Measurements from ENCODE around the gene BEND6.

BEND6 gene

GRCh38 chr6:57013521-57013926, 58.6 kb downstream of the BEND6 start:
- no peaks in the 10 kb centered on the region for H3K27me3 ChIP-seq (ENCODE audit: low read depth, low read length)
- H3K27ac ChIP-seq (ENCODE audit: low read length) = no peak overlapping the region
- H3K9me3 ChIP-seq (ENCODE audit: control insufficient read depth in 1 of 2, low read length in 2 of 2) = no peaks in the 10 kb centered on the region
- no peaks in the 10 kb centered on the region for H3K4me1 ChIP-seq (ENCODE audit: control insufficient read depth in 1 of 2, insufficient read depth in 2 of 2, low read length in 2 of 2)
- H3K36me3 ChIP-seq (ENCODE audit: control insufficient read depth in 1 of 2, insufficient read depth in 2 of 2, low read length in 2 of 2) = no peaks in the 10 kb centered on the region
- no peak overlapping the region for H3K4me3 ChIP-seq (ENCODE audit: low read depth in 1 of 2, low read length in 2 of 2)

GRCh38 chr6:57017069-57017468, 62.2 kb downstream of the BEND6 start:
- no peaks in the 10 kb centered on the region for H3K9me3 ChIP-seq (ENCODE audit: control insufficient read depth in 1 of 2, low read length in 2 of 2)
- no peaks in the 10 kb centered on the region for H3K27me3 ChIP-seq (ENCODE audit: low read depth, low read length)

GRCh38 chr6:57017841-57018240, 62.9 kb downstream of the BEND6 start:
- no peak overlapping the region for H3K27ac ChIP-seq (ENCODE audit: low read length)
- no peaks in the 10 kb centered on the region for H3K27me3 ChIP-seq (ENCODE audit: low read depth, low read length)
- no peaks in the 10 kb centered on the region for H3K36me3 ChIP-seq (ENCODE audit: control insufficient read depth in 1 of 2, insufficient read depth in 2 of 2, low read length in 2 of 2)
- H3K4me1 ChIP-seq (ENCODE audit: control insufficient read depth in 1 of 2, insufficient read depth in 2 of 2, low read length in 2 of 2) = no peaks in the 10 kb centered on the region
- no peaks in the 10 kb centered on the region for H3K9me3 ChIP-seq (ENCODE audit: control insufficient read depth in 1 of 2, low read length in 2 of 2)
- H3K4me3 ChIP-seq (ENCODE audit: low read depth in 1 of 2, low read length in 2 of 2) = no peak overlapping the region

More at GRCh38 chr6:57017069-57017468, 62.2 kb downstream of the BEND6 start:
- no peaks in the 10 kb centered on the region for H3K36me3 ChIP-seq (ENCODE audit: control insufficient read depth in 1 of 2, insufficient read depth in 2 of 2, low read length in 2 of 2)
- H3K4me3 ChIP-seq (ENCODE audit: low read depth in 1 of 2, low read length in 2 of 2) = no peak overlapping the region
- no peak overlapping the region for H3K27ac ChIP-seq (ENCODE audit: low read length)
- H3K4me1 ChIP-seq (ENCODE audit: control insufficient read depth in 1 of 2, insufficient read depth in 2 of 2, low read length in 2 of 2) = no peaks in the 10 kb centered on the region

- Histone ChIP-seq H3K4me3 (ENCODE audit: low read depth in 1 of 2, low read length in 2 of 2) (no peak overlapping the region), H3K27ac (ENCODE audit: low read length) (no peak overlapping the region), H3K9me3 (ENCODE audit: control insufficient read depth in 1 of 2, low read length in 2 of 2) (peaks cover 0 to 4% of the 10 kb centered on the region in 2 donors), H3K36me3 (ENCODE audit: control insufficient read depth in 1 of 2, insufficient read depth in 2 of 2, low read length in 2 of 2) (no peaks in the 10 kb centered on the region), H3K27me3 (ENCODE audit: low read depth, low read length) (no peaks in the 10 kb centered on the region), H3K4me1 (ENCODE audit: control insufficient read depth in 1 of 2, insufficient read depth in 2 of 2, low read length in 2 of 2) (no peaks in the 10 kb centered on the region)
Observed at GRCh38 chr6:57019434-57019833, 64.5 kb downstream of the BEND6 start.

GRCh38 chr6:57021086-57021720, 66.3 kb downstream of the BEND6 start:
- H3K9me3 ChIP-seq (ENCODE audit: control insufficient read depth in 1 of 2, low read length in 2 of 2) = peaks cover 8 to 16% of the 10 kb centered on the region in 2 donors
- H3K36me3 ChIP-seq (ENCODE audit: control insufficient read depth in 1 of 2, insufficient read depth in 2 of 2, low read length in 2 of 2) = no peaks in the 10 kb centered on the region
- H3K4me1 ChIP-seq (ENCODE audit: control insufficient read depth in 1 of 2, insufficient read depth in 2 of 2, low read length in 2 of 2) = no peaks in the 10 kb centered on the region
- no peak overlapping the region for H3K4me3 ChIP-seq (ENCODE audit: low read depth in 1 of 2, low read length in 2 of 2)
- H3K27me3 ChIP-seq (ENCODE audit: low read depth, low read length) = no peaks in the 10 kb centered on the region
- no peak overlapping the region for H3K27ac ChIP-seq (ENCODE audit: low read length)

- Histone ChIP-seq H3K4me3 (ENCODE audit: low read depth in 1 of 2, low read length in 2 of 2) (no peak overlapping the region), H3K27me3 (ENCODE audit: low read depth, low read length) (no peaks in the 10 kb centered on the region), H3K27ac (ENCODE audit: low read length) (no peak overlapping the region), H3K4me1 (ENCODE audit: control insufficient read depth in 1 of 2, insufficient read depth in 2 of 2, low read length in 2 of 2) (no peaks in the 10 kb centered on the region), H3K36me3 (ENCODE audit: control insufficient read depth in 1 of 2, insufficient read depth in 2 of 2, low read length in 2 of 2) (no peaks in the 10 kb centered on the region), H3K9me3 (ENCODE audit: control insufficient read depth in 1 of 2, low read length in 2 of 2) (peaks cover 8 to 16% of the 10 kb centered on the region in 2 donors)
Observed at GRCh38 chr6:57024321-57024720, 69.4 kb downstream of the BEND6 start.

- Histone ChIP-seq H3K9me3 (ENCODE audit: control insufficient read depth in 1 of 2, low read length in 2 of 2) (peaks cover 8 to 16% of the 10 kb centered on the region in 2 donors), H3K27me3 (ENCODE audit: low read depth, low read length) (no peaks in the 10 kb centered on the region), H3K4me3 (ENCODE audit: low read depth in 1 of 2, low read length in 2 of 2) (no peak overlapping the region), H3K36me3 (ENCODE audit: control insufficient read depth in 1 of 2, insufficient read depth in 2 of 2, low read length in 2 of 2) (no peaks in the 10 kb centered on the region), H3K4me1 (ENCODE audit: control insufficient read depth in 1 of 2, insufficient read depth in 2 of 2, low read length in 2 of 2) (no peaks in the 10 kb centered on the region), H3K27ac (ENCODE audit: low read length) (no peak overlapping the region)
Observed at GRCh38 chr6:57024775-57025174, 69.9 kb downstream of the BEND6 start.

GRCh38 chr6:57026001-57026400, 71.1 kb downstream of the BEND6 start:
- H3K36me3 ChIP-seq (ENCODE audit: control insufficient read depth in 1 of 2, insufficient read depth in 2 of 2, low read length in 2 of 2) = no peaks in the 10 kb centered on the region
- H3K27ac ChIP-seq (ENCODE audit: low read length) = no peak overlapping the region
- peaks cover 8 to 16% of the 10 kb centered on the region in 2 donors for H3K9me3 ChIP-seq (ENCODE audit: control insufficient read depth in 1 of 2, low read length in 2 of 2)
- H3K4me3 ChIP-seq (ENCODE audit: low read depth in 1 of 2, low read length in 2 of 2) = no peak overlapping the region
- H3K27me3 ChIP-seq (ENCODE audit: low read depth, low read length) = no peaks in the 10 kb centered on the region
- no peaks in the 10 kb centered on the region for H3K4me1 ChIP-seq (ENCODE audit: control insufficient read depth in 1 of 2, insufficient read depth in 2 of 2, low read length in 2 of 2)

GRCh38 chr6:57027301-57027700, 72.4 kb downstream of the BEND6 start:
- Histone ChIP-seq H3K4me1 (ENCODE audit: control insufficient read depth in 1 of 2, insufficient read depth in 2 of 2, low read length in 2 of 2) (no peaks in the 10 kb centered on the region), H3K27me3 (ENCODE audit: low read depth, low read length) (no peaks in the 10 kb centered on the region), H3K9me3 (ENCODE audit: control insufficient read depth in 1 of 2, low read length in 2 of 2) (peaks cover 8 to 16% of the 10 kb centered on the region in 2 donors), H3K4me3 (ENCODE audit: low read depth in 1 of 2, low read length in 2 of 2) (no peak overlapping the region), H3K36me3 (ENCODE audit: control insufficient read depth in 1 of 2, insufficient read depth in 2 of 2, low read length in 2 of 2) (no peaks in the 10 kb centered on the region), H3K27ac (ENCODE audit: low read length) (no peak overlapping the region)

GRCh38 chr6:57029213-57029612, 74.3 kb downstream of the BEND6 start:
- no peaks in the 10 kb centered on the region for H3K4me1 ChIP-seq (ENCODE audit: control insufficient read depth in 1 of 2, insufficient read depth in 2 of 2, low read length in 2 of 2)
- no peaks in the 10 kb centered on the region for H3K27me3 ChIP-seq (ENCODE audit: low read depth, low read length)
- peaks cover 8 to 14% of the 10 kb centered on the region in 2 donors for H3K9me3 ChIP-seq (ENCODE audit: control insufficient read depth in 1 of 2, low read length in 2 of 2)
- no peaks in the 10 kb centered on the region for H3K36me3 ChIP-seq (ENCODE audit: control insufficient read depth in 1 of 2, insufficient read depth in 2 of 2, low read length in 2 of 2)
- H3K27ac ChIP-seq (ENCODE audit: low read length) = no peak overlapping the region
- no peak overlapping the region for H3K4me3 ChIP-seq (ENCODE audit: low read depth in 1 of 2, low read length in 2 of 2)

GRCh38 chr6:57033228-57033627, 78.3 kb downstream of the BEND6 start:
- no peak overlapping the region for H3K27ac ChIP-seq (ENCODE audit: low read length)
- no peaks in the 10 kb centered on the region for H3K36me3 ChIP-seq (ENCODE audit: control insufficient read depth in 1 of 2, insufficient read depth in 2 of 2, low read length in 2 of 2)
- no peaks in the 10 kb centered on the region for H3K4me1 ChIP-seq (ENCODE audit: control insufficient read depth in 1 of 2, insufficient read depth in 2 of 2, low read length in 2 of 2)
- H3K27me3 ChIP-seq (ENCODE audit: low read depth, low read length) = no peaks in the 10 kb centered on the region
- H3K9me3 ChIP-seq (ENCODE audit: control insufficient read depth in 1 of 2, low read length in 2 of 2) = no peaks in the 10 kb centered on the region
- no peak overlapping the region for H3K4me3 ChIP-seq (ENCODE audit: low read depth in 1 of 2, low read length in 2 of 2)

- Histone ChIP-seq H3K27ac (ENCODE audit: low read length) (no peak overlapping the region), H3K27me3 (ENCODE audit: low read depth, low read length) (no peaks in the 10 kb centered on the region), H3K36me3 (ENCODE audit: control insufficient read depth in 1 of 2, insufficient read depth in 2 of 2, low read length in 2 of 2) (no peaks in the 10 kb centered on the region)
Observed at GRCh38 chr6:57035549-57035948, 80.6 kb downstream of the BEND6 start.

More at GRCh38 chr6:57035549-57035948, 80.6 kb downstream of the BEND6 start:
- no peaks in the 10 kb centered on the region for H3K9me3 ChIP-seq (ENCODE audit: control insufficient read depth in 1 of 2, low read length in 2 of 2)
- no peaks in the 10 kb centered on the region for H3K4me1 ChIP-seq (ENCODE audit: control insufficient read depth in 1 of 2, insufficient read depth in 2 of 2, low read length in 2 of 2)
- no peak overlapping the region for H3K4me3 ChIP-seq (ENCODE audit: low read depth in 1 of 2, low read length in 2 of 2)

All from muscle layer of duodenum (tissue), 2 donors.